Activated naive CD4-positive, alpha-beta T cell treated with anti-CD3 and anti-CD28 coated beads, Interleukin-2, amount 50 U/mL, for 24 hours (primary cell): ENCODE data around the gene AP2S1.
"Not testable (repeated sequence)": the region's sequence is repeated elsewhere in the genome, so short reads cannot be mapped to it uniquely, and the experiment has no call there.

Experiments
- H3K27ac Mint-ChIP-seq: one replicate; pipeline ENCODE4 v1.8.0; 2021; ENCODE audit warnings: mild to moderate bottlenecking, mixed read lengths
- H3K27me3 Mint-ChIP-seq: one replicate; pipeline ENCODE4 v1.8.0; 2021; ENCODE audit warnings: mixed read lengths
- H3K36me3 Mint-ChIP-seq: one replicate; pipeline ENCODE4 v1.8.0; 2021; ENCODE audit warnings: mixed read lengths
- H3K4me1 Mint-ChIP-seq: one replicate; pipeline ENCODE4 v1.8.0; 2021; ENCODE audit warnings: mixed read lengths
- H3K4me3 Mint-ChIP-seq: one replicate; pipeline ENCODE4 v1.8.0; 2021; ENCODE audit warnings: mild to moderate bottlenecking, mixed read lengths
- H3K9me3 Mint-ChIP-seq: one replicate; pipeline ENCODE4 v1.8.0; 2021; ENCODE audit warnings: mixed read lengths

Gene AP2S1

GRCh38 chr19:46806656-46807055 lies 44.0 kb downstream of the AP2S1 start:
- Mint-ChIP-seq H3K36me3 (no peaks in the 10 kb centered on the region), H3K4me3 (no peak overlapping the region), H3K27me3 (no peaks in the 10 kb centered on the region), H3K27ac (no peak overlapping the region), H3K9me3 (no peaks in the 10 kb centered on the region), H3K4me1 (no peaks in the 10 kb centered on the region)

GRCh38 chr19:46804432-46804831 lies 46.2 kb downstream of the AP2S1 start:
- H3K27me3 Mint-ChIP-seq, H3K4me3 Mint-ChIP-seq, H3K9me3 Mint-ChIP-seq, H3K36me3 Mint-ChIP-seq, H3K4me1 Mint-ChIP-seq, H3K27ac Mint-ChIP-seq: not testable (repeated sequence)

GRCh38 chr19:46803555-46803954 lies 47.1 kb downstream of the AP2S1 start:
- Mint-ChIP-seq H3K36me3 (no peaks in the 10 kb centered on the region), H3K4me3 (no peak overlapping the region), H3K4me1 (no peaks in the 10 kb centered on the region), H3K27ac (no peak overlapping the region), H3K9me3 (no peaks in the 10 kb centered on the region), H3K27me3 (no peaks in the 10 kb centered on the region)

- Mint-ChIP-seq H3K27me3 (no peaks in the 10 kb centered on the region), H3K4me3 (no peak overlapping the region), H3K27ac (no peak overlapping the region), H3K9me3 (no peaks in the 10 kb centered on the region), H3K36me3 (no peaks in the 10 kb centered on the region), H3K4me1 (no peaks in the 10 kb centered on the region)
Observed at GRCh38 chr19:46802152-46802551, 48.5 kb downstream of the AP2S1 start.

GRCh38 chr19:46798713-46799112 lies 51.9 kb downstream of the AP2S1 start:
- Mint-ChIP-seq H3K4me3 (no peak overlapping the region), H3K27ac (no peak overlapping the region), H3K9me3 (no peaks in the 10 kb centered on the region), H3K4me1 (no peaks in the 10 kb centered on the region), H3K36me3 (no peaks in the 10 kb centered on the region), H3K27me3 (no peaks in the 10 kb centered on the region)

- Mint-ChIP-seq H3K27me3 (no peaks in the 10 kb centered on the region), H3K9me3 (no peaks in the 10 kb centered on the region), H3K27ac (no peak overlapping the region), H3K36me3 (no peaks in the 10 kb centered on the region), H3K4me1 (no peaks in the 10 kb centered on the region), H3K4me3 (no peak overlapping the region)
Observed at GRCh38 chr19:46797881-46798280, 52.8 kb downstream of the AP2S1 start.

- Mint-ChIP-seq H3K27ac (peak overlapping the region; percentile 2), H3K4me3 (no peak overlapping the region)
Observed at GRCh38 chr19:46791944-46792343, 58.7 kb downstream of the AP2S1 start.

GRCh38 chr19:46789371-46789770 lies 61.3 kb downstream of the AP2S1 start:
- Mint-ChIP-seq H3K4me1 (peaks cover 35% of the 10 kb centered on the region), H3K9me3 (no peaks in the 10 kb centered on the region), H3K4me3 (no peak overlapping the region), H3K27me3 (no peaks in the 10 kb centered on the region), H3K36me3 (peaks cover 15% of the 10 kb centered on the region), H3K27ac (no peak overlapping the region)

More at GRCh38 chr19:46791944-46792343, 58.7 kb downstream of the AP2S1 start:
- H3K4me1 Mint-ChIP-seq, result peaks cover 21% of the 10 kb centered on the region
- no peaks in the 10 kb centered on the region for H3K27me3 Mint-ChIP-seq
- no peaks in the 10 kb centered on the region for H3K9me3 Mint-ChIP-seq
- H3K36me3 Mint-ChIP-seq, result no peaks in the 10 kb centered on the region

GRCh38 chr19:46788968-46789338 lies 61.7 kb downstream of the AP2S1 start:
- no peaks in the 10 kb centered on the region for H3K27me3 Mint-ChIP-seq
- H3K36me3 Mint-ChIP-seq, result peaks cover 19% of the 10 kb centered on the region
- H3K27ac Mint-ChIP-seq, result no peak overlapping the region
- H3K4me1 Mint-ChIP-seq, result peaks cover 39% of the 10 kb centered on the region
- peak overlapping the region; percentile 98 for H3K4me3 Mint-ChIP-seq
- no peaks in the 10 kb centered on the region for H3K9me3 Mint-ChIP-seq

GRCh38 chr19:46788262-46788967 lies 62.2 kb downstream of the AP2S1 start, which contains the start of gene SLC1A5:
TSS of gene SLC1A5 (minus strand) at chr19:46788594. CDS start at chr19:46787965, 629 bp downstream.
- Mint-ChIP-seq H3K4me1 (peaks cover 44% of the 10 kb centered on the region), H3K27ac (peak within 1 kb of the TSS; percentile 98), H3K4me3 (peak within 1 kb of the TSS; percentile 98), H3K36me3 (peaks cover 24% of the 10 kb centered on the region), H3K27me3 (no peaks in the 10 kb centered on the region), H3K9me3 (no peaks in the 10 kb centered on the region)
